Iris pigment epithelial cell (primary cell): ENCODE measurements around the gene CHD6.

ENCODE experiments used
- DNase-seq: peaks from one replicate; pipeline ENCODE4 v3.0.0-alpha.2; 2011; ENCODE audit warnings: low read depth

Gene CHD6

DNA sequence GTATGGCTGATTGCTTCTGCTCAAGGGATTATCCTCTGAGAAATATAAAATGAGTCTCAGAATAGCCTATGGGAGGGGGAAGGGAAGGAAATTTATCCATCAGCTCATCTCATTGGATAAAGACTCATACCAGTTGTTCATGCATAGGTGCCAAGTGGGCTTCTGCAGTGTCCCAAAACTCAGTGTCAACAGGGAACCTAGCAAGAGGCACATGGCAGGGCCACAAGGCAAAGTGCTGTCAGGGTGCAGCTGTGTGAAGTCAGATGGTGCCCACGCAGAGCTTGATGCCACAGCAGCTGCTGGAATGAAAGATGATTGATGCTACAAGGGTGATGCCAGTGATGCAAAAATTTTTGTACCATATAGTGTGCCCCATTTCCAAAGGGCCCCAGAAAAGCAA is 3.2 kb upstream of the CHD6 start:
- DNase-seq: no peak

DNA sequence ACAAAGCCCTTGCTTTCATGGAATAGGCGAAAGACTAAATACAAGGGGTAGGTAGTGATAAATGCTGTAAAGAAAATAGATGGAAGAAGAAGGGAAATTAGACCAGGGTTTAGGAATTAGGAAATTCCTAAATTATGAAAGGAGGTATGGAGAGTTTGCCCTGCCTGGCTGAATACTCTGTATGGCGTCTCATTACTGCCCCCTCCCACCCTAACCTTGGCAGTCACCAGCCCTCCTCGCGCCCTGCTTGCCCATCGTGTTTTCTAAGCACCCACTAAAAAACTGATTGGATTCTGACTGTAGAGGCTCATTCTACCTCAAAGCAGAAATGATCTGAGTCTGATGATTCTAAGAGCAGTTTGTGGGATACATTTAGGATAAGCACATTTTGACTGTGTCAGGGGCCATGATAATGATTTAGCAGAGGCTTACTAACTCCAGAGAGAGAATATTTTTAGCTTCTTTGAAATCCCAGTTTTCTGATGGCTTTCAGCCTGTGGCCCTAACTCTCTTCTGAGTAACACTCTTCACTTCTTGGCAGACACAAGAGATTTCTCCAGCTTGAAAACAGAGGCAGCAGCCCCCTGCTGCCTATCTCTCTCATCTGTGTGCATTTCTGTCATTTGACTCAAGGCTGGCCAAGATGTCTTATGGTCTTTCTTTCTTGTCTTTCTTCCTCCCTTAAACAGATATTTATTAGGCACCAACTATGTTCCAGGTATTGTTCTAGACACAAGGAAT is 1.4 kb upstream of the CHD6 start:
- no peak for DNase-seq

DNA sequence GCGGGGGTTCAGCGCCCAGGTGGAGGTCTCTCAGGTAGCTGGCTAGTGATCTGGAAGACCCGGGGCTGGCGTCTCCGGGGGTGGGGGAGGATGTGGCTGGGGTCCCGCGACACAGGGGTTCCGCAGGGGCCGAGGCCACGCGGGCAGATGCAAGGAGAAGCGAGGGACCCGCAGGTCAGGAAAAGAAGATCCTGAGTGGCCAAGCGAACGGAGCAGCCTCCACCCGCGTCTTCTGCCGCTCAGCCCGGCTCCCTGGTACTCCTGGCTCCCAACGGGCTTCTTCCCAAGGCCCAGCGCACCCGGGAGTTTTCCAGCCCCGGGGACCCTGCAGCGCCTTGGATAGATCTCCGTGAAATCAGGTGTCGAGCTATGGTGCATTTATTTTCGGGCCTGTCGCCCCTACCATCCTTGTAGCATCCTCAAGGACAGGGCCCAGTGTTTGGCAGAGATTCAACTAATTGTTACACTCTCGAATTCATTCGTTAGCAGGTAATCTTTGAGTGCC is 682 bp upstream of the CHD6 start:
- no peak for DNase-seq

DNA sequence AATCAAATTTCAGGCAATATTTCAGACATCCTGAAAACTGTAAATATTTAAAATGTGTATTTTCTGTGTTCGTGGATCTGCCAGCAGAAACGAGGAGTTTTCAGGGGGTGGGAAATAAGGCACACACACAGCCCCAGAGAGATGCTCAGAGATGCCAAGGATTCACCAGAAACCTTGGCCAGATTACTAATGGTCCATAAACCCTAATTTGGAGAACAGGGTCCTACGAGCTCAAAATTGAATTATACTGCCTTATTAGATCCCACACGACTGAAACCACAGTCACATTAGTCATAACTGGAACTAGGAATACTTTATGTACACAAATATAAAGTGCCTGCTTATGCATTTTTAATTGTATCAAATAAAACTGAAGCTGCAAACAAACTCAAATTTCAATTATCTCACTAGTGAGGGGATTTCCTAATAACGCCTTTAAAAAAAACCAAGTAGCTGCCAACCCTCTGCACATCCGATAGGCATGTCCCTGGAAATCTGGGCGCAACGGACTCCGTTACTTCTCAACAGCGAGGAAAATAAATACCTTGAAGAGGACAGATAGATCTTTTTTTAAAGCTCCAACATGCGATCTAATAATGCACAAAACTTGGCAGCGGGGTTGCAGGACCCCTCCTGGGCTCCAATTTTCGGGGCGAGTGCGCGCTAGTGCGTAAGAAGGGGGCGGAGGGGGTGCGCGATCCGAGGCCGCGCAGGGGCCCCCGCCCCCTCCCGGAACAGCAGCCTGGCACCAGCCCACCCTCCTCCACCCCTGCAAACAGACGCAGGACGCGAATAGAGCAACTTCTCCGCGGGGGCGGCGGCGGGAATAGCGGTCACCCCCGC is 897 bp downstream of the CHD6 start:
- peak; percentile 49 for DNase-seq

DNA sequence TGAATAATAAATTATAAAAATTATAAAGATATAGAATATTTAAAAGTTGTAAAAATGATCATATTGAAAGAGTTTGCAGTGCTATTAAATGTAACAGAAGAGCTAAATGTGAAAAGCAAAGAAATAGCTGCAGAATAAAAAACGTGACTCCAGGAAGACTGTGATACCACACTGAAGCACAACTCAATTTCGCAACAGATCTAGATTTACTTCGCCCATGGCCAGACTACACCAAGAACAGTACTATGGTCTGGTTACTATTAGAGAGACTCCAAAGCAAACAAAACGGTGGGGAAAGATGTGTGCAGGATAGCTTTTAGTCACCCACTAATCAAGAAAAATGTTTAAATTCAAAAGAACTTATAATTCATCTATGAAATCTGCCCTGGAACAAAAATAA is 1.9 kb downstream of the CHD6 start:
- DNase-seq: peak; percentile 42

DNA sequence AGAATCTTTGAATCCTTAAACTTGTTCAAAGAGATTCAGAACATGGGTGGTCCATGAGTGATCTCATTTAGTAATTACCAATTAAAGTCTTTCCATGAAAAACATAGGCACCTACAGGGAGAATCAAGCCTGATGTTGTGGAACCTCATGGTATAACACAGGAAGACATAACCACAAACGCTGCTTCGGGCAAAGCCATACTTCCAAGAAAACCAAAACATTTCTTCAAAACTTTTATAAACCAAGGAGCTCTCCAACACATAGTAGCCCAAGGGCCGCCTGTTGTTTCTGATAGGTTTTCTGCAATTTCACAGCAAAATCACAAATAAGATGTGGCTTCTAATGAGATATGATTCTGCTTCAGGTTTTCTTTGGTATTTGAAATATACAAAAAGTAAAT is 2.5 kb downstream of the CHD6 start:
- DNase-seq: no peak

DNA sequence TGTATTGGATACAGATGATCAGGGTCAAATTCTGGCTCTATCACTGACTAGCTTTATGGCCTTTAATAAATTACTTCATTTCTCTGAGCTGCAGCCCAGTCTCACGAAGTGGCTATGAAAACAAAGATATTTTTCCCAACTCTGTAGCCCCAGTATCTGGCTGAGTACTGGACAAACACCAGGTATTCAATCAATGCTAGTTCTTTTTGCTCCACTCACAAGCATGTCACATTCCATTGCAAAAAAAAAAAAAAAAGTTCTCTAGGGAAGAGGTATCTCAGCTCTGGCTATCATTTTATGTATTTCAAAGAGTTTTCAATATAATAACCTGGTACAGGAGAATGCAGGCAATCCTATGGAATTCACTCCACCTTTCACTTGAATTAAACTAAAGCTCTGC is 3.1 kb downstream of the CHD6 start:
- DNase-seq: no peak

DNA sequence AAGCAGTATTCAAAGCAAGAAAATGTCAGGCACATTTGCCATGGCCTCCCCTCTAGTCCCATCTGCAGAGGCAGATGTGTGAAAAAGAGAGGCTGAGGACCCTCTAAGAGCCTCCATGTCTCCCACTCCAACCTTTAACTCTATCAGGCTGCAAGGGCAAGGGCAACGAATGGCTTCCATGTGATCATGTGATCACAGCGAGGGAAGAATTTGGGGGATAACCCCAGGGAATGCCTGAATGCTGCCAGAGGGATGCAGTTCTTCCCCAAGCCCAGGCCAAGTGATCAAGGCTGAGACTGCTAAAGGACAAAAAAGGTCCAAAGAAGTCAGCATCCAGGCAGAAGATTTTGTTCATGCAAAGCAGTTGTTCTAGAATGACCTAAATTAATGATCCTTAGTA is 4.9 kb downstream of the CHD6 start:
- no peak for DNase-seq

DNA sequence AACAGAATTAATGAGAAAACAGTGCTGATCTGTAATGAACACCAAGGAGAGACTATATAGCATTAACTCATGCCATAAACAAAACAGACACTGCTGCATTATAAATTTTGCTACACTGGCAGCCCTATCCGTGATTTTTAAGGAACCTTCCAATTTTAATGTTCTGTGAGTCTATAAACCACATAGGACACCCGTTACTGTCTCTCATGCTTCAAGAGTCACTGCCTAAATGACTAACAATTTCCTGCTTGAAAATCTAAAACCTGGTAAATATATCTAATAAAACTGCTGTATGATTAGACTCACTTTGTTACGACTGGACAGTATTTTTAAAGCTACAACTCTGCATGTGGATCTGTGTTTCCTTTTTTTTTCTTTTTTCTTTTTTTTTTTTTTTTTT is 8.7 kb downstream of the CHD6 start:
- DNase-seq: no peak

DNA sequence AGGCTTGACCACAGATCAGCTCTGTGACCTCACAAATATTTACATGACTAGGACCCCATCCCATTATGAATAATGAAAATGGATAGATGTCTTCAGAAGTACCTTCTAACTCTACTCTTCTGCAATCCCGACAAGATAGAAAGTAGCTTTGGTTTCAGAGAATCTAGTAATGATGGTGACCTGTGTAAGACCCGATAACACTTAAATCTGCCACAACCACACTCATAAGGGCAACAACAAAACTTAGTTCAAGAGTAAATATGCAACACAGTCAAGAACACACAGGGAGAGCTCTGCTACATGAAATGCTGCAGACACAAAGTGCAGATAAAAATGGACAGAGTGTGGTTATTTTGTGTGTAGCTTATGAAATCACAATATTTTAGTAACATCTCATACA is 9.6 kb downstream of the CHD6 start:
- DNase-seq: no peak

DNA sequence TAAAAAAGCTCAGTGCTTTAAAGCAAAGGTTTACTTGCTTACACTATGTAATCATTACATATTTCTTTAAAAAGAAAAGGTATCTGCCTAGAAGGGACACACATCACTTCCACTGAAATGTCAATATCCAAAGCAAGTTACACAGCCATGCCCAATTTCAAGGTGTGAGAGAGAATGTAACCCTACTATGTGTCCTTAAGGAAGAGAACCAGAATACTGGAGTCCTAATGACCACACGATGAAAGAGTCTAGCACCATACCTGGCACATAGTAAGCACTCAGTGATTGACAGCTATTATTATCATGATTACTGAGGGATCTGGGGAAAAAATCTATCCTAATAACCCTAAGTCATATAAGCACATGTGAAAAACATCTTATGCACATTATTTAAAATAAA is 10.4 kb downstream of the CHD6 start:
- no peak for DNase-seq

DNA sequence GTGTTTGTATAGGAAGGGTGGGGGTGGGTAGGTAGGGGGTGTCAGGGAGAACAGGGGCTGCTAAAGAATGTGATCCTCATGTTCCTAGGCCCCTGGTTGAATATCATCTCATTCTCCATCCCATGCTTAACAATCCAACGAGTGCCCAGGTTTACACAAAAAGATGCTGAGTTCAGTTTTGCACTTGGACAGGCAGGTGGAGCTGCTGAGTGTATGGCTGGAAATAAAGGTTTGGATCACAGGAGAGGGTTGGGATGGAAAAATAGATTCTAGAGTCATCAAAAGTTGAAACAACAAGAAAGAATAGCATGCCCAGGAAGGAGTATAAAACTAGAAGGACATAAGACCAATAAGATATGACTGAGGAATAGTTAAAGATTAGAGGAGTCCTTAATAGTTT is 14.2 kb downstream of the CHD6 start:
- no peak for DNase-seq

DNA sequence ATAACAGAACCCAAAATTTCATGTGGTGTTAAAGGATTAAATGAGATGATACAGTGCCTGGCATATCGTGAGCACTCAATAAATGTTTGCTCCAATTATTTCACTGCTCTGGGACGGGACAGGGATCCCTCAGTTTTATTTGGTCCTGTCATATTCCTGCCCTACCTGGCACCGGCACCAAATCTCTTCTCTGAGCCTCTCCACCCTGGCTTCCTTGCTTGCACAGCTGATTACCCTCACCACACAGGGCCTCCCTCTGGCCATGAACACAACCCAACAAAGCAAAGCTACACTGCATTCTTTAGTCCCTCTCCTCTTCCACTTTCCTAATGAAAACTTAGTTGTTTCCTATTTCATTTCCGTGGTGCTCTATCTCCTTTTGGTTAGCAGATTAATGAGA is 16.4 kb downstream of the CHD6 start:
- DNase-seq: no peak

DNA sequence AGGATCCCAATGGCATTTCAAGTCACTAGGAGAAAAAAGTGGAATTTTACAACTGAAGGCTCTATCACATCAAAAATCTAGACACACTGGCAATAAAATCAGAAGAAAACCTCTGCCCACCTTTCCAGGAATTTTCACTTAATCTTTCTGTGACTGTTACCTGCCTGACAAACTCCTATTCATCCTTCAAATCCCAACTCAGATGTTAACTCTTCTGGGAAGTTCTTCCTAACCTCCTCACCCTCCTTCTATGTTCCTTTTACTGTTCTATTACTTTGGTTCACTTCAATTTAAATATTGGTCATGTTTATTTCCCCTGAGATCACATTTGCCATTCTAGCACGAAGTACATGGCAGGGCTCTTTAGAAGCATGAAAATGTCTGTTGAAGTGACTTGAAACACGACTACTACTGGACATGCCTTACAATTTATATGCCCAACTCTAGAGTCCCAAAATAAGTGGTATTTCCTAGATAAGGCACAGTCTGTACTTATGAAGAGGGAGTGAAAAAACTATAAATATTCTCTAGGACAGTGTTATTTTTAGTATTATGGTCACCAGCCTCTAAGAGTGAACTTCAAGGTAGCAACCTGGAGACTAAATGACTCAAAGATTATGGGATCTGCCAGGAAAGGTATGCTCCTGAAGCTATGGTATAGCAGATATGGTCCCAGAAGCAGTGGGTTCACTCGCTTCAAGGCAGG is 17.1 kb downstream of the CHD6 start:
- no peak for DNase-seq

DNA sequence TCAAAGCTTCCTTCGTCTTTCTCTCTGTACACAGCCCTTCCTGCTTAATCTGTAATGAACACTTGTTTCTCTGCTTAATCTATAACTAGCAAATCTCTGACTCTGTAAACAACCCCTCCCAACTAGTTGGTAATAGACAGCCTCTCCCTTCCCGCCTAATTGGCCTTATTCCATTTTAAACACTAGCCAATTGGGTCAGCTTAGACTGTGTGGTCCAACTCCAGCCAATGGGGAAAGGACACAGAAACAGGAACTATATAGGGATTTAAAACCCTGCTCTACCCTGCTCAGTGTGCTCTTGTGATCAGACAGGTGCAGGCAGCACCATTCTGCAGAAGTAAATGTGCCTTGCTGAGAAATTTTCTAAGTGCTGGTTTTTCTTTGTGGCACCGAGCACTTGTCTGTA is 18.5 kb downstream of the CHD6 start:
- no peak for DNase-seq

DNA sequence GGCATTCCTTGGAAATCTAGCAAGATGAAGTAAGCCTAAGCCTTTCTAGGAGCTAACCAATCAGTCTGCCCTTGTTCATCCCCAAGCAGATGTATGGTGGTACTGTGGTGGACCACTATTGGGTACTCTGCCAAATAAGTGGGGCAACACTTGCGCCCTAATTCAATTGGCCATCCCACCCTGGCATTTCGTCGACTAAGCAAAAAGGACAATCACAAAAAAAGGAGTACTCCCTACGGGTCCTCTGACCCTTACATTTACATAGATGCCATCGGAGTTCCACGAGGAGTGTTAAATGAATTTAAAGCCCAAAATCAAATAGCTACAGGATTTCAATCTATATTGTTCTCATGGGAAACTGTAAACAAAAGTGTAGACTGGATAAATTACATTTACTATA is 19.5 kb downstream of the CHD6 start:
- DNase-seq: no peak

DNA sequence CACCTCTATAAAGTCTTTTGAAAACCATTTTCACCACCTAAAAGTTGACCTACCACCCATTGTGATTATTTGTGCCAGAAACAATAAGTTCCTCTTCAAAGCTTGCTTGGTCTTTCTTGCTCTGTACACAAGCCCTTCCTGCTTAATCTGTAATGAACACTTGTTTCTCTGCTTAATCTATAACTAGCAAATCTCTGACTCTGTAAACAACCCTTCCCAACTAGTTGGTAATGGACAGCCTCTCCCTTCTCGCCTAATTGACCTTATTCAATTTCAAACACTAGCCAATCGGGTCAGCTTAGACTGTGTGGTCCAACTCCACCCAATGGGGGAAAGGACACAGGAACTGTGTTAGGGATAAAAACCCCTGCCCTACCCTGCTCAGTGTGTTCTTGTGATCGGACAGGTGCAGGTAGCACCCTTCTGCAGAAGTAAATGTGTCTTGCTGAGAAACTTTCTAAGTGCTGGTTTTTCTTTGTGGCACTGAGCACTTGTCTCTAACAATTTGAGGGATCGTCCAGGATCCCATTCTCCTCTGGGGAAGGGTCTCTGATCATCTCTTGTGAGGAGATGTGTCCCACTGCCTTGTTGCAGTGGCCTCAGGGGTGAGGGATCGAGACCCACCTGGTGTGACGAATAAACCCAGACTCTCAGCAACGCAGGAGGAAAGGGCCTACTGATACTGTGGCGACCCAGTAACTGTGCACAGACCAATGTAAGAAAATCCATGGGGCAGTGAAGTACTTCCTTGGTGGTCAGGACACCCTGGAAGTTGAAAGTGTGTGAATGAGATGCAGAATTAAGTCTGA is 23.5 kb downstream of the CHD6 start:
- no peak for DNase-seq

DNA sequence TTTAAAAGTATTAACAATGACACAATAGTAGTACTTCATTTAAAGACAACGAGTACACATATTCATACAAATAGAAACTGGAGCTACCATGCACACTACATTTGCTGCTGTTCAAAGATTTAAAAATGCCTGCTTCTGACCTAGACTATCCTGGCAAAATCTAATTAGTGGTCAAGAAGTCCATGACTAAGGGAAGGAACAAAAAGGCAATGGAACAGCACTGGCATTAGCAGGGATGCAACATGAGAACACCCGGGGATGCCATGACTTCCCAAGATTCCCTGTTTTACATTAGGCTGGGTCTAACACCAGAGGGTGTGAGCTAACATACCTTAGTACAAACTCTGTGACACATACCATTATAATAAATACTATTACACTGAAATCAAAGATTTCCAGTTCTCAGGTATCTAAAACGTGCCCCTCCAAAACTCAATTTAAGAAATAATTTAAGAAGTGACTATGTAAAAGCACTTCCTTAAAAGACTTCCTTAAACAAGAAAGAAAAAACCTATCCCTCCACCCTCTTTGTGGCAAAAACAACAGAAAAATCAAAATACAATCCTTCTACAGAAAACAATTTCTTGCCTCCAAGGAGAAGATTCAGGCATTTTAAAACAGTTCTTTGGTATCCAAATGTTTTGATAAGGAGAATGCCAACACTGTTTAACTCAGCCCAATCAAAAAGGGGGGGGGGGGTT is 25.5 kb downstream of the CHD6 start:
- DNase-seq: no peak

DNA sequence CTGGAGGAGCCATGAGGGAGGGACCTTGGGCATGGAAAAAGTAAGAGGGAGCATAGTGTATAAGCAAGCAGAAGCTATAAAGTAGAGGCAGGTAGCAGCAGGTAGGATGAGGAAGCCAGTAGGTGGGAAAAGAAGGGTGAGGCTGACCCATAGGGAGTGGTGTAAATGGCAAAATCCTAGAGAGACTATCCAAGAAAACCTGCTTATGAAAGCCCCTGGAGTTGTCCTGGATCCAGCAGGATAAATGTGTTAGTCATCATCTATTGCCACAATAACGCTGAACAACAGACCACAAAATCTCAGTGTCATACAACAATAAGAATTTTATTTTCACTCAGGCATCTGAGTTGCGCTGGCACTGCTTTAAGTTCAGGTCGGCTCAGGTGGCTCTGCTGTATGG is 30.2 kb downstream of the CHD6 start:
- peak; percentile 72 for DNase-seq

DNA sequence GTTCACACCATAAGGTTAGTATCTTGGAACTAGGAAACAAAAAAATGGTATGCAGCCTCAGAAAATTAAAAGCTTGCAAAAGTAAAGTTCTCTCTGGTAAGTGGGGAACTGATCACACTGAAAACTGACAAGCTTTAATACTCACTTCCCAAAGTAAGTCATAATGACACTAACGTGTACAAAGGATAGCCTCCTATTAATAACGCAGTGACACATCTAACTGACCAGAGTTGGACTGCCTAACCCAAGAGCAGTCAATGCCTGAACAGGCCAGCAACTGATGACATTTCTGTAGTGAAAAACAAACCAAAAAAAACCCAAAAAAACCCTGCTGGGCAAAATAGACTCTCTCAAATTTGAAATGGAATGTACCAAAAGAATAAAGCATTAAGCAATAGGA is 30.7 kb downstream of the CHD6 start:
- no peak for DNase-seq

DNA sequence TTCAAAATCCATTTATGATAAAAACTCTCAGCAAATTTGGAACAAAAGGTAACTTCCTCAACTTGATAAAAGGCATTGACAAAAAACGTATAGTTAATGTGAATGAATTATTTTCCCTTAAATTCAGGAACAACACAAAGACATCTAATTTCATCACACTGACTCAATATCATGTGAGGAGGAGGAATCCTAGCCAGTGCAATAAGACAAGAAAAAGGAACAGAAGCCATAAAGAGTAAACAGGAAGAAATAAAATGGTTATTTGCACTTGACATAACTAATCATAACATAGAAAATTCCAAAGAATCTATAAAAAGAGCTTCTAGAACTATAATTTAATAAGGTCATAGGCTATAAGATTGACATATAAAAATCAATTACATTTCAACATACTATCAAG is 31.4 kb downstream of the CHD6 start:
- no peak for DNase-seq
